ENCODE results near the gene DNAJC10.

GRCh38 chr2:182779323-182779722, 63.3 kb downstream of the DNAJC10 start:
- no peak for TF ChIP-seq POLR2A (IDR thresholded peaks at IDR 0.05; ENCODE audit: low read length)
- TF ChIP-seq GATA1 (IDR thresholded peaks at IDR 0.05; ENCODE audit: low read depth, low read length), result no peak

All from erythroblast (primary cell).